ENCODE measurements around the gene BMP10. TPM values are rescaled to one million over a fixed set of nuclear protein-coding genes. Genes with fewer than 3 reads are reported as not detected.

BMP10 gene
- total and polyA plus RNA-seq, 10 of the 15 experiments (the other 5 are each of a cell fraction or from before 2014, with no cell fraction given), result 0.04 TPM; not detected in 9

GRCh38 chr2:68839260-68839833 is 31.9 kb downstream of the BMP10 start:
- ChIA-PET SMC1A (ENCODE audit: uncharacterized antibody, unreplicated experiment) (interaction anchor here (0.8 to 1.2 kb wide), 2 partner anchors 11 to 376 kb away, joined by 3 to 5 read pairs; no protein-coding TSS in a partner anchor), POLR2A (no interaction called here), CTCF (interaction anchor here (0.9 to 8.8 kb wide), 10 partner anchors 15 to 376 kb away, joined by 3 to 75 read pairs (median 4); partner anchors contain the start of gene ARHGAP25), RAD21 (ENCODE audit: unreplicated experiment) (interaction anchor here (1.5 to 2.0 kb wide), 2 partner anchors 86 to 88 kb away, joined by 6 to 9 read pairs; no protein-coding TSS in a partner anchor)
- Histone ChIP-seq H3K9me3 (replicated peaks; ENCODE audit: control insufficient read depth, insufficient read depth, low read length) (peaks cover 7% of the 10 kb centered on the region; the same call in 2 of the 3 replicates), H3K27ac (ENCODE audit: control insufficient read depth, insufficient read depth) (no peak overlapping the region), H3K4me3 (no peak overlapping the region), H3K79me2 (ENCODE audit: control insufficient read depth, insufficient read depth, low read length) (no peaks in the 10 kb centered on the region), H3K36me3 (ENCODE audit: control insufficient read depth in 2 of 2, insufficient read depth in 2 of 2, low read length in 1 of 2) (no peaks in the 10 kb centered on the region), H4K20me1 (ENCODE audit: control insufficient read depth, insufficient read depth) (no peaks in the 10 kb centered on the region), H3K4me2 (ENCODE audit: control insufficient read depth, insufficient read depth) (no peak overlapping the region), H3K27me3 (replicated peaks in 1 of 2; ENCODE audit: control insufficient read depth in 2 of 2, insufficient read depth in 2 of 2, low read length in 1 of 2) (peaks cover 0 to 2% of the 10 kb centered on the region in 2 experiments; a peak in 1 of 4 replicates), H3K4me1 (ENCODE audit: control insufficient read depth, insufficient read depth, low read length) (peaks cover 19% of the 10 kb centered on the region), H3K9ac (ENCODE audit: control insufficient read depth, insufficient read depth, low read length) (no peak overlapping the region), H2AFZ (ENCODE audit: control insufficient read depth, low read depth, low read length) (no peak overlapping the region)
- BruUV-seq (replicated peaks), result no TSS peak
- in situ Hi-C loops (cut with MboI) (no loop called here), intact Hi-C loops (cut with micrococcal nuclease; ENCODE audit: unreplicated experiment) (no loop called here)
- no peak for DNase-seq (ENCODE audit: low read depth, low spot score)
- no peak for ATAC-seq
- no peak for FAIRE-seq
- peak; percentile 46 for TF ChIP-seq RAD21 (IDR thresholded peaks at IDR 0.05; ENCODE audit: insufficient read depth, low read depth, low read length)
- peak; percentile 16; the same call in 1 of the 2 replicates for TF ChIP-seq SMC3 (IDR thresholded peaks at IDR 0.05; ENCODE audit: borderline replicate concordance, low read length)
- no peak for TF ChIP-seq ELK1 (IDR thresholded peaks at IDR 0.05; ENCODE audit: low read depth, low read length)
- TF ChIP-seq RFX5 (IDR thresholded peaks at IDR 0.05; ENCODE audit: low read depth, low read length), result no peak
- TF ChIP-seq, protein P1, sequence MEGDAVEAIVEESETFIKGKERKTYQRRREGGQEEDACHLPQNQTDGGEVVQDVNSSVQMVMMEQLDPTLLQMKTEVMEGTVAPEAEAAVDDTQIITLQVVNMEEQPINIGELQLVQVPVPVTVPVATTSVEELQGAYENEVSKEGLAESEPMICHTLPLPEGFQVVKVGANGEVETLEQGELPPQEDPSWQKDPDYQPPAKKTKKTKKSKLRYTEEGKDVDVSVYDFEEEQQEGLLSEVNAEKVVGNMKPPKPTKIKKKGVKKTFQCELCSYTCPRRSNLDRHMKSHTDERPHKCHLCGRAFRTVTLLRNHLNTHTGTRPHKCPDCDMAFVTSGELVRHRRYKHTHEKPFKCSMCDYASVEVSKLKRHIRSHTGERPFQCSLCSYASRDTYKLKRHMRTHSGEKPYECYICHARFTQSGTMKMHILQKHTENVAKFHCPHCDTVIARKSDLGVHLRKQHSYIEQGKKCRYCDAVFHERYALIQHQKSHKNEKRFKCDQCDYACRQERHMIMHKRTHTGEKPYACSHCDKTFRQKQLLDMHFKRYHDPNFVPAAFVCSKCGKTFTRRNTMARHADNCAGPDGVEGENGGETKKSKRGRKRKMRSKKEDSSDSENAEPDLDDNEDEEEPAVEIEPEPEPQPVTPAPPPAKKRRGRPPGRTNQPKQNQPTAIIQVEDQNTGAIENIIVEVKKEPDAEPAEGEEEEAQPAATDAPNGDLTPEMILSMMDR (IDR thresholded peaks at IDR 0.05 in 2 of 3, conservative IDR thresholded peaks at IDR 0.05 in 1 of 3; ENCODE audit: control insufficient read depth in 2 of 3, extremely low read depth in 1 of 3, insufficient read depth in 1 of 3, low read depth in 3 of 3, low read length in 3 of 3), result peak; percentile 22 to 43 (median 42); a peak in 5 of 6 replicates
- WGBS (ENCODE audit: insufficient coverage, insufficient replicate concordance, low lambda C conversion rate, missing lambda C conversion rate), result 46% methylated on average over 2 of the region's 2 CpGs

Measured in GM12878 (cell line).